ENCODE results near the gene COL6A2. TPM values are rescaled to one million over a fixed set of nuclear protein-coding genes. Genes with fewer than 3 reads are reported as not detected.

COL6A2 gene
- total RNA-seq, 1 experiment from 2014 or later: 129 TPM

- no peak overlapping the region for H3T11ph ChIP-seq (ENCODE audit: low read length)
- no peak overlapping the region for H3K9ac ChIP-seq (ENCODE audit: extremely low read depth, insufficient read length, low read length)
- no peak overlapping the region for H2BK15ac ChIP-seq (ENCODE audit: low read depth, low read length)
- H2BK5ac ChIP-seq (ENCODE audit: insufficient read length, low read length): no peak overlapping the region
- H3K23ac ChIP-seq (ENCODE audit: insufficient read length, low read depth, low read length): no peak overlapping the region
- H3K9me3 Mint-ChIP-seq: no peaks in the 10 kb centered on the region
- H4K5ac ChIP-seq (ENCODE audit: insufficient read length, low read depth, low read length): no peak overlapping the region
- H4K20me1 ChIP-seq (ENCODE audit: control insufficient read depth, insufficient read depth, insufficient read length): no peaks in the 10 kb centered on the region
- no peak overlapping the region for H4K91ac ChIP-seq (ENCODE audit: insufficient read length, low read depth, low read length)
- H3K79me2 ChIP-seq (ENCODE audit: insufficient read depth, low read length): no peaks in the 10 kb centered on the region
- H2BK20ac ChIP-seq (ENCODE audit: low read depth, low read length, poor library complexity, severe bottlenecking): no peak overlapping the region
- no peak overlapping the region for H3K4me2 ChIP-seq (ENCODE audit: insufficient read depth, insufficient read length, low read length)
- H3K4ac ChIP-seq (ENCODE audit: low read depth, low read length): no peak overlapping the region
- no peak overlapping the region for H3K56ac ChIP-seq (ENCODE audit: insufficient read length, low read depth, low read length)
- no peaks in the 10 kb centered on the region for H3K79me1 ChIP-seq (ENCODE audit: insufficient read depth, low read depth, low read length, poor library complexity, severe bottlenecking)
- H2AFZ ChIP-seq (ENCODE audit: low read length): no peak overlapping the region
- no peak overlapping the region; a peak in 1 of 5 replicates for H3K4me3 Mint-ChIP-seq
- H3K4me1 Mint-ChIP-seq: peaks cover 6 to 11% of the 10 kb centered on the region in 2 experiments
- no peaks in the 10 kb centered on the region; the same call in 1 of the 2 replicates for H3K4me1 ChIP-seq (ENCODE audit: insufficient read depth, low read length)
- no peaks in the 10 kb centered on the region for H3K9me3 ChIP-seq (ENCODE audit: control insufficient read depth, low read depth, low read length)
- no peak overlapping the region for H2BK120ac ChIP-seq (ENCODE audit: low read depth, low read length, poor library complexity, severe bottlenecking)
- no peak overlapping the region for H3K14ac ChIP-seq (ENCODE audit: insufficient read depth, low read length)
- H3K36me3 Mint-ChIP-seq (ENCODE audit: insufficient read depth in 1 of 3, low read depth in 3 of 3): peaks cover 0 to 2% (median 0%) of the 10 kb centered on the region in 3 experiments; a peak in 2 of 7 replicates
- H3K27me3 ChIP-seq (ENCODE audit: insufficient read depth, low read length): no peaks in the 10 kb centered on the region
- no peak overlapping the region for H4K8ac ChIP-seq (replicated peaks; ENCODE audit: insufficient read length, low read depth, low read length)
- H2AK5ac ChIP-seq (ENCODE audit: insufficient read length, low read length): no peak overlapping the region
- no peak for TF ChIP-seq CTCF (conservative IDR thresholded peaks at IDR 0.05)
- no CpG with 5 or more reads among the region's 39 CpGs for WGBS (ENCODE audit: extremely low coverage, insufficient read length, low lambda C conversion rate)
- no peaks in the 10 kb centered on the region for H3K27me3 Mint-ChIP-seq (ENCODE audit: low read depth)
- no peak overlapping the region for H3K18ac ChIP-seq (ENCODE audit: insufficient read length, low read depth, low read length)
- H3K27ac ChIP-seq (ENCODE audit: insufficient read length, low read depth, low read length): no peak overlapping the region
- no peak overlapping the region for H3K27ac Mint-ChIP-seq
- peak; percentile 32 for DNase-seq
- H3K23me2 ChIP-seq (ENCODE audit: insufficient read length, low read depth, low read length, poor library complexity, severe bottlenecking): no peaks in the 10 kb centered on the region
- H2BK12ac ChIP-seq (ENCODE audit: insufficient read length, low read depth, low read length): no peak overlapping the region
These were observed 56.4 kb downstream of the COL6A2 start for GRCh38 chr21:46154155-46154954.

Data from H9 (cell line).